GM11168 (cell line): ENCODE measurements around the gene MAP2K4.

Experiments
- in situ Hi-C: fragments of 300-500 bp; cut with MboI; formaldehyde crosslinking; loops from one replicate; pipeline ENCODE4 v1.12.0; 2022; ENCODE audit warnings: low sequenced_read_pairs; ENCODE audit not compliant: unreplicated experiment

MAP2K4 gene

DNA sequence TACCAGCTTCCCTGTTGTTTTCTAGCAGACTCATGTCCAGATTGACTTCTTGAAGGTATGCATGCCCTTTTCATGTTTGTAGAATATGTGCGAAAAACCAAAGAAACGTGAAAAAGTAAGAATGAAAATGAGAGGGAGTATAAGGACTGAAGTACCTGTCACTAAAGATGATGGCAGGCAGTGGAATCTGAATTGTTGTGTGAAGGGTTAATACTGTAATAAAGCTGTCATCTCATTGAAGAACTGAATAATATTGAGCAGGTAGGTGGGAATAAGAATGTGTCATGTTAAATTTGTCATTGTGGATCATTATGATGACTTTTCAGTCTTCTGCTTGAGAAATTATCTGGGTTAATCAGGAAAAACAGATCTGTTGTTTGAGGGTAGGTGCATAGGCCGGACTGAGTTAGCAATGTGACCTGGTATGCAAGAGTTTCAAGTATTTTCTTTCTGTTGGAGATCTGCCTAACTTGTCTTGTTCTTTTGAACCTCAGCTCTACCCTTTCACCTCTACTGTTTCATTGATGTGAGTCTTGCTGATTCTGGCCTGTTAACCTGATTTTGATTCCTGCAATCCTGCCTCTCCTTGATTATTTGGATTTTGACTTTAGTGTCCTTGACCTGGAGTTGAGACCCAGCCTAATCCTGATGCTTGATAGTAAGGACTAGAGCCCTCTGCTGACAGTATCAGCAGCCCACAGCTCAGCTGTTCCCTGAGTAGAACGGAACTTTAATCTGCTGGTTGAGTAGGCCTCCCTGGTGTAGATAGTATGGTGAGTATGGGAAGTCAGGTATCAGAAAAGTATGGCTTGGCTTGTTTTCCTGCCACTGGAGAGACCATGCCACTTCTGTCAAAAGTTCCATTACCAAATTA lies 64.6 kb downstream of the MAP2K4 start:
- in situ Hi-C loops = no loop called here

- in situ Hi-C loops = no loop called here
Measured at GRCh38 chr17:12088035-12088434, 67.4 kb downstream of the MAP2K4 start.

DNA sequence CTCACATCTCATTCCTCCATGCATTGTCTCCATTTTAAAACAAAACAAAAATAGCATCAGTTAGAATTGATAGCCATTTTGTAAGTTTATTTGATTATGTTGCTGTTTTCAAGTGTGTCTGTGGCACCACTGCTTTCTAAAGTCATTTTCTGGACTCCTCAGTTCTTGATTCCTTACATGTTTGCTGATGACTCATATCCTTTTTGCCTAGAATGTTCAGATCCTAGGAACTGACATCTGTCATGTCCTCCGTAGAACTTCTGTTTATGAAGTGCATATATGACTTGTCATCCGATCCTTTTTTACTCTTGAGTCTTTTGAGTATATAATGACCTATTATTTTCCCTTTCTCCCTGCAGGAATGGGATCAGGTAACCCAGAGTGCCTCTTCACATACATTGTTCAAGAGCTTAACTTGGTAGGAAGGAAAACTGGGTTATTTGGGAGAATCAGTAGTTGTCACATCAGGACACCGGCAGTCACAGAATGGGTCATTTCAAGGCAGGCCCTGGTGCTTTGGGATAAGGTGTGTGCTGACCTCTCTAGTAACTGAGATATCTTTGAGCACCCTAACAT lies 69.2 kb downstream of the MAP2K4 start:
- in situ Hi-C loops = no loop called here

GRCh38 chr17:12094336-12094735 lies 73.7 kb downstream of the MAP2K4 start:
- in situ Hi-C loops = no loop called here

GRCh38 chr17:12095522-12095921 lies 74.8 kb downstream of the MAP2K4 start:
- in situ Hi-C loops = no loop called here

DNA sequence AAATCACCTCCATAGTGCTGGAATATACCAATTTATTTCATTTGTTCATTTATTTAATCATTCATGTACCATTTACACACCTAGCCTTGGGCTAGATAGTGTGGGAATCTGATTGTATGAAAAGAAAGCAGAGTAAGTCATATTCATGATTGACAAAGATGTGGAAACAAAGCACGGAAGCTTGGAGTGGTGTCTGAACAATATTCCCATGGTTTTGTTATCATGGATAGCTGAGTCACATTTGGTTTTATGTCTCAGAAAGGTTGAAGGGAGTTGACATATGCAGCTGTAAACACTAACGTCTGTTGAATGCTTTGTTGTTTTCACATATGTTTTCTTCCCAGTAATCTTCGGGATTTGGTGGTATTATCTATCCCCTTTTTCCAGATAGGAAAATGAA lies 76.6 kb downstream of the MAP2K4 start:
- in situ Hi-C loops = no loop called here

DNA sequence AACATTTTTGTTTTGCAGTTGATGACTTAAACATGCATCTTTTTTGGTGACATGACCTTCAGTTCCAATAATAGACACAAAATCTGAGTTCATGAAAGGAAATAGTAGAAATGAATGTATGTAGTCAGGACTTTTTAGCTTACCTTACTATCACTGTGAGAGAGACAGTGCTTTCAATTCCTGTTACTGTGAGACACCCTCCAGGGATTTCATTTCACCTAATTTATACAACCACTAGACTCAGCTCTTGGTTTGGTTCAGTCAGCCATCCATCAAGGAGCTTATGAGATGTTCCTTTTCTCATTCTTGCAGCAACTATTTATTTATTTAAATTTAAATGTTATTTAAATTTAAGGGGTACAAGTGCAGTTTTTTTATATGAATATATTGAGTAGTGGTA lies 77.9 kb downstream of the MAP2K4 start:
- in situ Hi-C loops = no loop called here

DNA sequence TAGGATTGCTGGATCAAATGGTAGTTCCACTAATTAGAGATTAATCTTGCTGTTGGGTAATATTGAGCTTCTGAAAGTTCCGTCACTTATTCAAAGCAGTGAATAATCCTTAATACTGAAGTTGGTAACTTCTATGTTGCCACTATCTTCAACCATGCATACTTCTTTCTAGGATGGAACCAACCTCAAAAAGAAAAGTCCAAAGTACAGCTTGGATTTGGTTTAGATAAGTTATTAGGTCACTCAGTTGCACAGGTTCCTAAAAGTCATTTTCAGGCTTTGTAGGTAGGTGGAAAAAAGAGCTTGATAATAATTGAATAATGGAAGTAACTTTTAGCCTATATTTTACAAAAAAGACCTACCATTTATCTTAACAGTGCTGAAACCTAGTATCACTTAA lies 78.7 kb downstream of the MAP2K4 start:
- in situ Hi-C loops = no loop called here

- in situ Hi-C loops = no loop called here
Measured at GRCh38 chr17:12104831-12105230, 84.2 kb downstream of the MAP2K4 start.

DNA sequence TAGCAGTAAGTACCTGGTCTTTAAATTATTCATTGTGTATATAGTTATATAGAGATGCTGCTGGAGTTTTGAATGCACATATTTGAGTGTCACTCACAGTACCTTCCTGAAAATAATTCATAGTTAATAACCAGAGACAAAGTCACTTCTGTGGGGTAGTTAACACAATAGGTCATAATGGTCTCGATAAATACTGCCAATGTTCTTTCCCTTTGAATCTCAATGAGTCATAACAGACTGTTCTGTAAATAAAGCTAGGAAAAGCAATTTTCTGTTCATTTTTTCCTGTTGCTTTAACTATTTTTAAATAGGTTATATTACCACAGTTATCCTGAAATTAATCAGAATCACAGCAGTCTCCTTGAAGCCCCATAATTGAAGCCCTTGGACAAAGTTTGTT lies 87.2 kb downstream of the MAP2K4 start:
- in situ Hi-C loops = no loop called here

DNA sequence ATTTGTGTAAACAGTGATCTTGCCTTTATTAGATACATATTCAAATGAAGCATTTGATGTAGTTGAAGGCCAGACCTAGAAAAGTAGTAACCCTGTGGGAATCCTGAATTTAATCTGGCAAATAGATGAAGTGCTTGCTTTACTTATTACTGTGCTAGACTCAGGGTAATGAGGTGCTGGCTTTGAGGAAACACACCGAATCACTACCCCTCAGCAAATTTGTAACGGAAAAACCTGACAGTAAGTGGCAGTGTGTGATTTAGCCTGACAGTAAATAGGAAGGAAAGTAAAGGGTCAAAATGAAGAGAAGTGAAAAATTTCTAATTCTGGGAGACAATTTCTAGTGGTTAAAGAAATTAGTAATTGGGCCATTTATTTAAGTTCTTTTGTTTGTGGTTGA lies 90.2 kb downstream of the MAP2K4 start:
- in situ Hi-C loops = no loop called here

DNA sequence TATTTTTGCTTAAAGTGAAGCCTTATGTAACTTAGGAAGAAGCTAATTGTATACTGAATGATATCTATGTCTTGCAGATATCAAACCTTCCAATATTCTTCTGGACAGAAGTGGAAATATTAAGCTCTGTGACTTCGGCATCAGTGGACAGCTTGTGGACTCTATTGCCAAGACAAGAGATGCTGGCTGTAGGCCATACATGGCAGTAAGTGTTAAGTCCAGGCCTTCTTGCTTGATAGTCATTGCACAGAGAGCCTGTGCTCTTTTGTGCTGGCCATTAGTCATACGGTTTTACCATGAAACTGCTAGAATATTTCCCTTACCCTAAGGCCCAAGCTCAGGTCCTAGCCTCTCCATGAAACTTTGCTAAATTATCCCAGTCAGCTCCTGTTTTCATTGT lies 92.5 kb downstream of the MAP2K4 start:
- in situ Hi-C loops = no loop called here

- in situ Hi-C loops = no loop called here
Measured at GRCh38 chr17:12114686-12115418, 94.2 kb downstream of the MAP2K4 start.

GRCh38 chr17:12116143-12116542 lies 95.5 kb downstream of the MAP2K4 start:
- in situ Hi-C loops = no loop called here

DNA sequence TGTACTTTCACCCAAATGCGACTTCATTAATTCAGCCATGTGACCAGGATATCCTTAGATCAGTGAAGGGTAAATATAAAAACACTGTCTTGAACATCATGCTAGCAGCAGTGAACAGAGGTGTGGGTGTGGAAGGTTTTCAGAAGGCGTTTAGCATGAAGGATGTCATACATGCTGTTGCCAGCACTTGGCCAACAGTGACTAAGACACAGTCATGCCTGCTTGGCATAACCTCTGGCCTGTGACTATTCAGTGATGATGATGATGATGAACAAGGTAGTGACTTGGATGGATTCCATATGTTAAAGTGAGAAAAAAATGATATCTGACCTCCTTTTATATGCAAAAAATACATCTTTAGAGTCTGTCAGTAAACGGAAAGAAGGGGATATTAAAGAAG lies 97.9 kb downstream of the MAP2K4 start:
- in situ Hi-C loops = no loop called here

DNA sequence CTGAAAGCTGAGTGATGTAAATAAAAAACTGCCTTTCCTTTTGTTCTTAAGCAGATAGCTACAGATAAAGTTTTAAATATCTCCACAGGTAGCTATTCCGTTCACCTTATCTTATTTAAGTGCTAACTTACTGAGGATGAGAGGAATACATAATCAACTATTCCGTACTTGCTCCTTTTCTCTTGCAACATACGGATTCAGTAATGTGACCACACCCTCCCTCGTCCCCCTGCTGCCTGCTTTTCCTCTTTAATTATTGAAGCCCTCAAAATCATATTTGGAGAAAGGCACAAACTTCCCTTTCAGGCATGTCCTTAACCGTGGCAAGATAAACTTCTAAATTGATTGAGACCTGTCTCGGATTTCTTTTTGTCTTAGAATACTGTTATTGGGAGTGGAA lies 101.4 kb downstream of the MAP2K4 start:
- in situ Hi-C loops = no loop called here

DNA sequence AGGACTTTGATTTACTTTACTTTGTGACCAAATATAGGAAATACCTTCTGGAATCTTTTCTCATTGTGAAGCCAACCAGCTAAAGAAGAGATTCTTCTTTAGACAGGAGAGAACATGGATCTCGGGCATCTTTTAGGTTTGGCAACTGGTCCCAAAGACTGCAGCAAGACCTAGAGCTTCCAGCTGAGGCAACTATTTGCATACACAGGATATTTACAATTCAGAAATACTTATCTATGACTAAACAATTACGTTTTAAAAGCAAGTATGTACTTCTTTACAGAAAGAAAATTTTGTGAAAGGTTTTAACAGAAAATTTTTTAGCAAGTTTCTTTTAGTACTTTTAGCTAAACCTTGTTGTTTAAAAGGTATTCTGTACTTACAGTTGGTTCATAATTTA lies 106.5 kb downstream of the MAP2K4 start:
- in situ Hi-C loops = no loop called here

- in situ Hi-C loops = no loop called here
Measured at GRCh38 chr17:12127667-12128066, 107.0 kb downstream of the MAP2K4 start.

- in situ Hi-C loops = no loop called here
Measured at GRCh38 chr17:12128946-12129345, 108.3 kb downstream of the MAP2K4 start.

- in situ Hi-C loops = no loop called here
Measured at GRCh38 chr17:12133183-12133582, 112.5 kb downstream of the MAP2K4 start.

- in situ Hi-C loops = no loop called here
Measured at GRCh38 chr17:12134101-12134500, 113.4 kb downstream of the MAP2K4 start.
